ENCODE measurements around the gene TECPR1. TPM values are rescaled to one million over a fixed set of nuclear protein-coding genes. Genes with fewer than 3 reads are reported as not detected.

Gene TECPR1
- total RNA-seq: 46.7 and 56.3 TPM in 2 replicates

GRCh38 chr7:98251601-98252424 is at the start of gene TECPR1:
Gene TECPR1, minus strand, starts transcription at chr7:98252232. Its CDS starts 6,086 bp downstream, at chr7:98246146.

GRCh38 chr7:98280791-98281756 is 29.0 kb upstream of the TECPR1 start, which contains the start of gene BRI3:
Gene BRI3, plus strand, starts transcription at chr7:98281686. Its CDS starts 110 bp downstream, at chr7:98281796.

GRCh38 chr7:98211221-98211675 is 40.8 kb downstream of the TECPR1 start, which contains the start of gene BHLHA15:
Gene BHLHA15, plus strand, starts transcription at chr7:98211439. Its CDS starts 871 bp downstream, at chr7:98212310.

Other genes starting within 250 kb of the TECPR1 start
- gene LMTK2, start 145.4 kb downstream of the TECPR1 start, total RNA-seq: 18.0 and 19.5 TPM in 2 replicates
- 1.1 and 1.4 TPM in 2 replicates for gene BHLHA15, start 40.8 kb downstream of the TECPR1 start, total RNA-seq
- gene BRI3, start 29.5 kb upstream of the TECPR1 start, total RNA-seq: 58.5 and 67.3 TPM in 2 replicates
- gene BAIAP2L1, start 148.9 kb upstream of the TECPR1 start, total RNA-seq: 0.22 and 0.27 TPM in 2 replicates

Measured in thoracic aorta endothelial cell (primary cell).